Neuronal stem cell (in vitro differentiated cells): Measurements from ENCODE around the gene PIK3R5.

ENCODE experiments used
- DNase-seq: peaks from one replicate; pipeline ENCODE4 v3.0.0-alpha.2; 2013; ENCODE audit warnings: low spot score
- H2AFZ ChIP-seq: one replicate; pipeline ENCODE4 v1.6.1; 2013; ENCODE audit warnings: mild to moderate bottlenecking, low read length, inconsistent platforms
- H2AK5ac ChIP-seq: 2 replicates; pipeline ENCODE4 v1.6.1; 2013; ENCODE audit warnings: low read depth, mild to moderate bottlenecking, inconsistent platforms, low read length, moderate library complexity, mixed read lengths
- H2BK120ac ChIP-seq: 2 replicates; pipeline ENCODE4 v1.6.1; 2013; ENCODE audit warnings: low read depth, mild to moderate bottlenecking, inconsistent platforms, low read length, moderate library complexity, mixed read lengths
- H2BK12ac ChIP-seq: one replicate; pipeline ENCODE4 v1.6.1; 2013; ENCODE audit warnings: low read length, inconsistent platforms
- H2BK15ac ChIP-seq: 2 replicates; pipeline ENCODE4 v1.6.1; 2013; ENCODE audit warnings: mild to moderate bottlenecking, low read length, inconsistent platforms, mixed read lengths
- H2BK5ac ChIP-seq: one replicate; pipeline ENCODE4 v1.6.1; 2013; ENCODE audit warnings: inconsistent platforms, mild to moderate bottlenecking, low read length, moderate library complexity
- H3K14ac ChIP-seq: one replicate; pipeline ENCODE4 v1.6.1; 2013; ENCODE audit warnings: low read length, inconsistent platforms
- H3K18ac ChIP-seq: 2 replicates; pipeline ENCODE4 v1.6.1; 2013; ENCODE audit warnings: low read length, inconsistent platforms
- H3K23ac ChIP-seq: 2 replicates; pipeline ENCODE4 v1.6.1; 2013; ENCODE audit warnings: low read depth, mild to moderate bottlenecking, mixed read lengths, low read length, inconsistent platforms; ENCODE audit not compliant: poor library complexity
- H3K27ac ChIP-seq: replicated peaks from 3 replicates; pipeline ENCODE4 v1.5.1; 2013; ENCODE audit warnings: low read length, inconsistent platforms
- H3K27me3 ChIP-seq, 3 experiments: 2 replicates each; pipeline ENCODE4 v1.6.1; 2013; ENCODE audit warnings: low read length in 3 of 3, mild to moderate bottlenecking in 2 of 3, inconsistent platforms in 1 of 3, low read depth in 1 of 3, mixed read lengths in 1 of 3, moderate library complexity in 1 of 3; ENCODE audit not compliant: control insufficient read depth in 3 of 3, insufficient read depth in 3 of 3
- H3K36me3 ChIP-seq, 2 donors: replicated peaks in 1 of 2; 2 replicates each; pipeline ENCODE4 v1.6.1; 2013; ENCODE audit warnings: low read length in 2 of 2; ENCODE audit not compliant: control insufficient read depth in 2 of 2, insufficient read depth in 2 of 2
- H3K4ac ChIP-seq: 2 replicates; pipeline ENCODE4 v1.6.1; 2013; ENCODE audit warnings: inconsistent platforms, mild to moderate bottlenecking, low read length, moderate library complexity
- H3K4me1 ChIP-seq, 2 donors: 1 replicate in 1 of 2; 2 replicates in 1 of 2; pipeline ENCODE4 v1.6.1; 2013; ENCODE audit warnings: low read length in 2 of 2, low read depth in 1 of 2; ENCODE audit not compliant: control insufficient read depth in 2 of 2, insufficient read depth in 1 of 2
- H3K4me2 ChIP-seq: one replicate; pipeline ENCODE4 v1.6.1; 2013; ENCODE audit warnings: mild to moderate bottlenecking, low read length, inconsistent platforms; ENCODE audit not compliant: insufficient read depth, poor library complexity, severe bottlenecking
- H3K4me3 ChIP-seq, 2 donors: 2 replicates each; pipeline ENCODE4 v1.5.1; 2013; ENCODE audit warnings: low read length in 2 of 2, mild to moderate bottlenecking in 2 of 2, inconsistent platforms in 1 of 2, moderate library complexity in 1 of 2
- H3K79me1 ChIP-seq: one replicate; pipeline ENCODE4 v1.6.1; 2013; ENCODE audit warnings: low read depth, mild to moderate bottlenecking, inconsistent platforms, low read length, moderate library complexity
- H3K9ac ChIP-seq: one replicate; pipeline ENCODE4 v1.6.1; 2013; ENCODE audit warnings: mild to moderate bottlenecking, low read depth, low read length, inconsistent platforms; ENCODE audit not compliant: poor library complexity
- H3K9me3 ChIP-seq, 2 donors: replicated peaks in 1 of 2; 2 replicates each; pipeline versions ENCODE3 to v1.6.1; 2013; ENCODE audit warnings: low read length in 2 of 2, mild to moderate bottlenecking in 2 of 2, inconsistent platforms in 1 of 2, low read depth in 1 of 2, mixed read lengths in 1 of 2, moderate library complexity in 1 of 2; ENCODE audit not compliant: control insufficient read depth in 2 of 2, insufficient read depth in 1 of 2
- H4K8ac ChIP-seq: one replicate; pipeline ENCODE4 v1.6.1; 2013; ENCODE audit warnings: low read depth, mild to moderate bottlenecking, inconsistent platforms, low read length, moderate library complexity
- H4K91ac ChIP-seq: one replicate; pipeline ENCODE4 v1.6.1; 2013; ENCODE audit warnings: low read length, low read depth, mild to moderate bottlenecking, inconsistent platforms; ENCODE audit not compliant: poor library complexity
- WGBS, 2 donors: extraction: QIAGEN DNeasy Blood & Tissue Kit; methylation state at CpG; one replicate each; pipeline ENCODE4 v1.1.7; 2013; ENCODE audit warnings: missing lambda C conversion rate in 2 of 2, mixed read lengths in 1 of 2; ENCODE audit not compliant: insufficient read length in 2 of 2, insufficient replicate concordance in 1 of 2; ENCODE audit errors: extremely low coverage in 2 of 2; 5-methylcytosine and 5-hydroxymethylcytosine counted together

PIK3R5 gene

GRCh38 chr17:8913879-8914278, 51.6 kb downstream of the PIK3R5 start:
- H3K4me3 ChIP-seq = no peak overlapping the region
- peaks cover 0 to 7% of the 10 kb centered on the region in 2 donors for H3K4me1 ChIP-seq
- H3K14ac ChIP-seq = no peak overlapping the region
- peaks cover 0 to 2% of the 10 kb centered on the region in 2 donors for H3K9me3 ChIP-seq
- H3K36me3 ChIP-seq = no peaks in the 10 kb centered on the region
- H2BK120ac ChIP-seq = no peak overlapping the region
- no peak overlapping the region for H2AK5ac ChIP-seq
- H2BK15ac ChIP-seq = peak overlapping the region; percentile 32
- H3K27ac ChIP-seq = no peak overlapping the region
- H2AFZ ChIP-seq = no peak overlapping the region
- H3K27me3 ChIP-seq = peaks cover 0 to 18% (median 0%) of the 10 kb centered on the region in 3 experiments
- H3K23ac ChIP-seq = no peak overlapping the region
- no peak overlapping the region for H4K91ac ChIP-seq
- H3K4me2 ChIP-seq = no peak overlapping the region
- H3K18ac ChIP-seq = peak overlapping the region; percentile 39
- H3K9ac ChIP-seq = no peak overlapping the region
- H2BK5ac ChIP-seq = no peak overlapping the region
- no peak overlapping the region for H3K4ac ChIP-seq
- DNase-seq = no peak
- H4K8ac ChIP-seq = no peak overlapping the region
- peaks cover 2% of the 10 kb centered on the region for H3K79me1 ChIP-seq
- no CpG with 5 or more reads among the region's 4 CpGs for whole genome bisulfite sequencing, 2 donors
- no peak overlapping the region for H2BK12ac ChIP-seq

- Histone ChIP-seq H2BK12ac (no peak overlapping the region), H3K4ac (no peak overlapping the region)
- no CpG with 5 or more reads among the region's 6 CpGs for WGBS, 2 donors
These were observed 52.4 kb downstream of the PIK3R5 start for GRCh38 chr17:8913091-8913490.

GRCh38 chr17:8912084-8912981, 53.2 kb downstream of the PIK3R5 start:
- no peak overlapping the region for H3K4ac ChIP-seq
- no peak overlapping the region for H3K23ac ChIP-seq
- H2BK5ac ChIP-seq = no peak overlapping the region
- no peaks in the 10 kb centered on the region for H3K36me3 ChIP-seq
- peaks cover 0 to 7% of the 10 kb centered on the region in 2 donors for H3K4me1 ChIP-seq
- no peak overlapping the region for H2BK15ac ChIP-seq
- H2BK120ac ChIP-seq = no peak overlapping the region
- no CpG with 5 or more reads among the region's 18 CpGs for WGBS, 2 donors
- peaks cover 2% of the 10 kb centered on the region for H3K79me1 ChIP-seq
- no peak overlapping the region for H3K4me2 ChIP-seq
- no peak overlapping the region for H4K91ac ChIP-seq
- H3K9me3 ChIP-seq = no peaks in the 10 kb centered on the region
- peak overlapping the region; percentile 26 for H2AK5ac ChIP-seq
- peak overlapping the region in 1 of 2 donors; percentile 13 for H3K4me3 ChIP-seq
- DNase-seq = no peak
- H3K18ac ChIP-seq = peak overlapping the region; percentile 54
- H3K14ac ChIP-seq = no peak overlapping the region
- H3K27me3 ChIP-seq = peaks cover 0 to 18% (median 0%) of the 10 kb centered on the region in 3 experiments
- no peak overlapping the region for H3K9ac ChIP-seq
- no peak overlapping the region for H4K8ac ChIP-seq
- no peak overlapping the region for H2AFZ ChIP-seq
- H3K27ac ChIP-seq = no peak overlapping the region
- H2BK12ac ChIP-seq = no peak overlapping the region

More at GRCh38 chr17:8913091-8913490, 52.4 kb downstream of the PIK3R5 start:
- H3K9me3 ChIP-seq = peaks cover 0 to 2% of the 10 kb centered on the region in 2 donors
- H2BK120ac ChIP-seq = no peak overlapping the region
- no peak overlapping the region for H3K14ac ChIP-seq
- H3K27me3 ChIP-seq = peaks cover 0 to 18% (median 0%) of the 10 kb centered on the region in 3 experiments
- no peak overlapping the region for H2AK5ac ChIP-seq
- H2AFZ ChIP-seq = no peak overlapping the region
- H3K23ac ChIP-seq = no peak overlapping the region
- no peak overlapping the region for H3K4me2 ChIP-seq
- peak overlapping the region; percentile 0 for H2BK15ac ChIP-seq
- H3K27ac ChIP-seq = no peak overlapping the region
- H4K8ac ChIP-seq = no peak overlapping the region
- H3K9ac ChIP-seq = no peak overlapping the region
- H2BK5ac ChIP-seq = no peak overlapping the region
- H3K36me3 ChIP-seq = no peaks in the 10 kb centered on the region
- no peak for DNase-seq
- H3K18ac ChIP-seq = peak overlapping the region; percentile 16
- no peak overlapping the region for H4K91ac ChIP-seq
- peaks cover 2% of the 10 kb centered on the region for H3K79me1 ChIP-seq
- H3K4me3 ChIP-seq = peak overlapping the region in 1 of 2 donors; percentile 13
- peaks cover 0 to 7% of the 10 kb centered on the region in 2 donors for H3K4me1 ChIP-seq

GRCh38 chr17:8910969-8911604, 54.4 kb downstream of the PIK3R5 start:
- Histone ChIP-seq H4K91ac (no peak overlapping the region), H2AFZ (no peak overlapping the region), H2AK5ac (peak overlapping the region; percentile 39), H3K4me3 (peak overlapping the region in 1 of 2 donors; percentile 1), H2BK12ac (peak overlapping the region; percentile 33), H3K23ac (no peak overlapping the region), H3K4me1 (peaks cover 0 to 7% of the 10 kb centered on the region in 2 donors), H3K4me2 (no peak overlapping the region), H3K27me3 (peaks cover 0 to 18% (median 0%) of the 10 kb centered on the region in 3 experiments), H2BK120ac (no peak overlapping the region), H3K9me3 (no peaks in the 10 kb centered on the region), H3K14ac (peak overlapping the region; percentile 56), H3K27ac (no peak overlapping the region), H3K9ac (no peak overlapping the region), H3K79me1 (peaks cover 2% of the 10 kb centered on the region), H3K18ac (peak overlapping the region; percentile 48), H3K4ac (no peak overlapping the region), H3K36me3 (no peaks in the 10 kb centered on the region), H2BK15ac (peak overlapping the region; percentile 22), H2BK5ac (no peak overlapping the region), H4K8ac (no peak overlapping the region)
- no CpG with 5 or more reads among the region's 18 CpGs for WGBS, 2 donors
- DNase-seq = no peak
